CD8-positive, alpha-beta memory T cell (primary cell): ENCODE data around the gene MIER2. TPM values are rescaled to one million over a fixed set of nuclear protein-coding genes. Genes with fewer than 3 reads are reported as not detected.

Source experiments
- CTCF ChIA-PET: fragments of 350-600 bp; sonication (Branson Sonifier 250); formaldehyde crosslinking; loops from one replicate; lab custom pipeline; 2021; ENCODE audit warnings: antibody characterized with exemption; lab: Charles Lee
- POLR2A ChIA-PET: fragments of 350-600 bp; sonication (Branson Sonifier 250); formaldehyde crosslinking; loops from one replicate; lab custom pipeline; 2021; ENCODE audit warnings: antibody characterized with exemption; lab: Charles Lee
- DNase-seq, 5 donors: peaks; one replicate each; pipeline versions ENCODE4 v3.0.0 to v3.0.0-alpha.2; 2020 to 2022; ENCODE audit warnings: mixed read lengths in 1 of 5
- H3K27ac ChIP-seq: one replicate; pipeline ENCODE4 v1.7.0; 2013; ENCODE audit warnings: low read depth, mild to moderate bottlenecking, low read length, moderate library complexity
- H3K27me3 ChIP-seq: 2 replicates; pipeline ENCODE4 v1.7.0; 2013; ENCODE audit warnings: low read length, mild to moderate bottlenecking; ENCODE audit not compliant: insufficient read depth, poor library complexity, severe bottlenecking
- H3K36me3 ChIP-seq: 2 replicates; pipeline ENCODE4 v1.7.0; 2013; ENCODE audit warnings: mild to moderate bottlenecking, low read length, moderate library complexity; ENCODE audit not compliant: insufficient read depth
- H3K4me1 ChIP-seq: 2 replicates; pipeline ENCODE4 v1.7.0; 2013; ENCODE audit warnings: mild to moderate bottlenecking, low read length, moderate library complexity; ENCODE audit not compliant: insufficient read depth
- H3K4me3 ChIP-seq: 2 replicates; pipeline ENCODE4 v1.7.0; 2013; ENCODE audit warnings: mild to moderate bottlenecking, low read length
- H3K9me3 ChIP-seq: 2 replicates; pipeline ENCODE4 v1.7.0; 2013; ENCODE audit warnings: mild to moderate bottlenecking, low read length
- H3K27ac Mint-ChIP-seq, 8 donors: one replicate each; pipeline ENCODE4 v1.8.0; 2020 to 2021; ENCODE audit warnings: mixed read lengths in 8 of 8, mild to moderate bottlenecking in 6 of 8, inconsistent platforms in 3 of 8, moderate library complexity in 3 of 8
- H3K27me3 Mint-ChIP-seq, 2 donors: one replicate each; pipeline ENCODE4 v1.8.0; 2020 to 2021; ENCODE audit warnings: mixed read lengths in 2 of 2, mild to moderate bottlenecking in 1 of 2, moderate library complexity in 1 of 2
- H3K36me3 Mint-ChIP-seq, 3 donors: one replicate each; pipeline ENCODE4 v1.8.0; 2020 to 2021; ENCODE audit warnings: mixed read lengths in 3 of 3, inconsistent platforms in 1 of 3, mild to moderate bottlenecking in 1 of 3
- H3K4me1 Mint-ChIP-seq, 3 donors: one replicate each; pipeline ENCODE4 v1.8.0; 2020 to 2021; ENCODE audit warnings: mixed read lengths in 3 of 3, inconsistent platforms in 1 of 3, mild to moderate bottlenecking in 1 of 3
- H3K4me3 Mint-ChIP-seq, 7 donors: one replicate each; pipeline ENCODE4 v1.8.0; 2020 to 2021; ENCODE audit warnings: mixed read lengths in 7 of 7, mild to moderate bottlenecking in 6 of 7, moderate library complexity in 4 of 7, inconsistent platforms in 2 of 7
- H3K9me3 Mint-ChIP-seq, 5 donors: one replicate each; pipeline ENCODE4 v1.8.0; 2020 to 2022; ENCODE audit warnings: mixed read lengths in 5 of 5, mild to moderate bottlenecking in 3 of 5, moderate library complexity in 2 of 5, inconsistent platforms in 1 of 5
- polyA plus RNA-seq: library from polyadenylated mRNA; unstranded; fragments of 300-500 nt; fragmentation: Illumina TruSeq; gene quantifications from one replicate; pipeline ENCODE4 v1.2.3, GENCODE V29; 2021
- total RNA-seq, 2 experiments: library from RNA; stranded (reverse); gene quantifications; one replicate each; pipeline ENCODE4 v1.2.3, GENCODE V29; 2021

MIER2 gene
- total and polyA plus RNA-seq, 3 experiments from 2014 or later = 4.9 to 20.9 (median 20.9) TPM

DNA sequence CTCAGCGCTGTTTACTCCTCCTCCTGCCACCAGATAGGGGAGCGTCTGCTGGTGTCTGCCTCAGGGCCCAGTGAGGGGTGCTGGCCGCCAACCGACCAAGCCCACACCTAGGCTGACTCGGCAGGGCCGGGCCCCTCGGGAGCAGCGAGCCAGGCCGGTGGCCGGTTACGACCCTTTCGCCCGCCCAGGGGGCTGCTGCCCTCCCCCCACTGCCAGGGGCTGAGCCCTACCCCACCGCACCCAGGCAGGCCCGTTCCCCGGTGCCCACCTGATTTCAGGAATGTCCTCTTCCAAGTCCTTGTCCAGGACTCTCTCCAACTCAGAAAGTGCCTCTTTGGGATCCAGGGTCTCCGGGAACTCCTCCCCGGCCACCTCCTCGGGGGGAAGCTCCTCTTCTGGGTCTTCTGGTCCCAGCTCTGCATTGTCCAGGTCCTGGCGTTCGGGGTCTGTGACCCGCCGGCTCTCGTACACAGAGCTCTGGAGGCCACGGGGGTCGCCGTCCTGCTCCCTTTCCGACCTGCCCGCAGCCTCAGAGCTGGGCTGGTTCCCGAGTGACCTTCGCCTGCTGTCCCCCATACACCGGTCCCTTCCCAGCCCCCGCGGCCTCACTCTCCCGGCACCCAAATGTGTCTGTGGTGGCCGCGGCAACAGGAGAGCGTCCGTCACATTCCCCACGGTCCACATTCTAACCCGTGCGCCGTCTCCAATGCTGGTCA is 31.0 kb upstream of the MIER2 start:
- Histone ChIP-seq H3K4me3 (no peak overlapping the region), H3K36me3 (no peaks in the 10 kb centered on the region), H3K27ac (no peak overlapping the region), H3K4me1 (no peaks in the 10 kb centered on the region), H3K27me3 (peaks cover 3% of the 10 kb centered on the region), H3K9me3 (no peaks in the 10 kb centered on the region)
- no peaks in the 10 kb centered on the region for H3K9me3 Mint-ChIP-seq
- no peak for DNase-seq
- H3K4me3 Mint-ChIP-seq = no peak overlapping the region
- no peaks in the 10 kb centered on the region for H3K36me3 Mint-ChIP-seq
- no peak overlapping the region for H3K27ac Mint-ChIP-seq
- no peaks in the 10 kb centered on the region for H3K4me1 Mint-ChIP-seq
- CTCF ChIA-PET = no interaction called here
- peaks cover 10 to 38% of the 10 kb centered on the region in 2 donors for H3K27me3 Mint-ChIP-seq
- POLR2A ChIA-PET = no interaction called here

DNA sequence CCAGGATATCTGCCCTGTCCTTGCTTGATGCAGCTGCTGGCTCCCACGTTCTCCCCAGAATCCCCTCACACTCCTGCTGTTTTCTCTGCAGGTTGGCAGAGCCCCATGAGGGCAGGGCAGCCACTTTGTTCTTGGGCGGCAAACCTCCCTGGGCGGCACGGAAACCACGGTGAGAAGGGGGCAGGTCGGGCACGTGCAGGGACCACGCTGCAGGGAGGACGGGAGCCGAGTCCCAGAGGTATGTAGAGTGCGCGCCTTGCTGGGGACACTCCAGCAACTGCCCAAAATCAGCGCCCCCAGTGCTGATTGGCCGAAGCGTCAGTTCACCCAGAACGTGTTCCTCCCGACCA is 30.3 kb upstream of the MIER2 start:
- CTCF ChIA-PET = no interaction called here

DNA sequence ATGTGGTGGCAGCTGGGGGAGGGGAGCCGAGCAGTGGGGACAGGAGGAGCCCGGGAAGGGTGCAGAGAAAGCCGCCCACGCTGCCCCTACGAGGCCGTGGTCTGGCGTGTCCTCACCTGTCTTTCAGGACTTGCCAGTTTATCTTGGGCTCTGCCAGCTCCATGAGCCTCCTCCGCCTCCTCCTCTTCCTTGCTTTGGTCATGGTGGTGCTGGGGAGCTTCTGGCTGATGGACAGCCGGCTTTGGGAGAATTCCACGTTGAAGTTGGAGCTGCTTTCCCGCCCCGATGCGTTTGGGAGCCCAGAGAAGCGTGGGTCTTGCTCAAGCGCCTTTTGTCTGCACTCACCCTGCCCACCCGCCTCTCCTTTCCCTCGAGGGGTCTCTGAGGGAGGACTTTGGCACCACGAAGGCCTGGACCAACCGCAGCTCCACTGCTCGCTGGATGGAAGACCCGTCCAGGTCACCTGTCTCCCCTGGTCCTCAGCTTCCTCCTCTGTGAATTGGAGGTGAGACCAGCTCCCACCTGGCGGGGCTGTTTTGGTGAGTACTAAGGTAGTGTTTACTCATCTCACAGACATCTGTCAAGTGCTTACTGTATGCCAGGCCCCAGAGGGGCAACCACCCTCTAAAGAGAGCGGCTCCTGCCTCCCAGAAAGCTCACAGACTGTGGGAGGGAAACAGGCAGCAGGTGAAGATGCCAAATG is 29.7 kb upstream of the MIER2 start:
- no peaks in the 10 kb centered on the region for H3K36me3 Mint-ChIP-seq
- no peak overlapping the region for H3K4me3 Mint-ChIP-seq
- no peaks in the 10 kb centered on the region for H3K9me3 ChIP-seq
- no peaks in the 10 kb centered on the region for H3K4me1 Mint-ChIP-seq
- no peaks in the 10 kb centered on the region for H3K4me1 ChIP-seq
- H3K27me3 ChIP-seq = peaks cover 3% of the 10 kb centered on the region
- CTCF ChIA-PET = no interaction called here
- peaks cover 12 to 36% of the 10 kb centered on the region in 2 donors for H3K27me3 Mint-ChIP-seq
- H3K36me3 ChIP-seq = no peaks in the 10 kb centered on the region
- DNase-seq = no peak
- H3K4me3 ChIP-seq = no peak overlapping the region
- H3K27ac Mint-ChIP-seq = no peak overlapping the region
- no peaks in the 10 kb centered on the region for H3K9me3 Mint-ChIP-seq
- no peak overlapping the region for H3K27ac ChIP-seq
- POLR2A ChIA-PET = no interaction called here

More for the DNA sequence above, 30.3 kb upstream of the MIER2 start:
- no peaks in the 10 kb centered on the region for H3K36me3 Mint-ChIP-seq
- no peak overlapping the region for H3K27ac Mint-ChIP-seq
- no peaks in the 10 kb centered on the region for H3K9me3 Mint-ChIP-seq
- H3K4me3 Mint-ChIP-seq = no peak overlapping the region
- peaks cover 3% of the 10 kb centered on the region for H3K27me3 ChIP-seq
- no peaks in the 10 kb centered on the region for H3K36me3 ChIP-seq
- no peak for DNase-seq
- H3K27me3 Mint-ChIP-seq = peaks cover 10 to 36% of the 10 kb centered on the region in 2 donors
- no peak overlapping the region for H3K4me3 ChIP-seq
- POLR2A ChIA-PET = no interaction called here
- no peaks in the 10 kb centered on the region for H3K9me3 ChIP-seq
- H3K27ac ChIP-seq = no peak overlapping the region
- H3K4me1 ChIP-seq = no peaks in the 10 kb centered on the region
- no peaks in the 10 kb centered on the region for H3K4me1 Mint-ChIP-seq

DNA sequence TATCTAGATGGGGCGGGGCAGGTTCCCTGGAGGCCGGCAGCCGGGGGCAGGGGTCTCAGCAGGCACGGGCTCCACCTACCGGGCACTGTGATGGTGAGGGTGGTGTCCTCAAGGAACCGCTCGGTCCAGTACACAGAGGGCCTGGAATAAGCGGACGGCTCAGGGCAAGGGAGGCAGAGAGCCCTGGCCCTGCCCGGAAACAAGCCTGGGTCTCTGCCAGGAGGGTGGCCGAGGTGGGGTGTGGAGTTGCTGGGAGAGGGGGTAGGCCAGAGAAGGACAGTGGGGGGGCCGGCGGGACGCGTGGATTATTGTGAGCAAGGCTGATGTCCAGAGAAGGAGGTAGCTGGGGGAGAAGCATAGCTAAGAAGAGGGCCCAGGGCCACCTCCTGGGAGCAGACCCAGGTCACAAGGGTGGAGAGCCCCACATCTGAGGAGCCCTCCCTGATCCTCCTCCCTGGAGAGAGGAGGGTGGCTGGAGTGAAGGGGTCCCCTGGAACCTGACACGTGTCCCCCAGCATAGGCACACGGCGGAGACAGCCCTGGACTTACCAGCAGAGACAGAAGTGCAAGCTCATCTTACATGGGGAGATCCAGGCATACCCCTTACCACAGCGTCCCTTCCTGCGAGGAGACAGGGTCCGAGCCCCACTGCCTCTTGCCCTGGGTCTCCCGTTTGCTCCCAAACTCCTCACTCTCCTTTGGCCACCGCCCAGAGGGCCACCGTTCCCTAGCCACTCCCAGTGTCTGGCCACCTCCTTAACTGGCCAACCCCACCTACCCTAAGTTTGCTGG is 29.0 kb upstream of the MIER2 start:
- Mint-ChIP-seq H3K9me3 (no peaks in the 10 kb centered on the region), H3K4me1 (no peaks in the 10 kb centered on the region), H3K4me3 (no peak overlapping the region), H3K27me3 (peaks cover 14 to 42% of the 10 kb centered on the region in 2 donors), H3K27ac (no peak overlapping the region), H3K36me3 (no peaks in the 10 kb centered on the region)
- Histone ChIP-seq H3K27me3 (peaks cover 3% of the 10 kb centered on the region), H3K9me3 (no peaks in the 10 kb centered on the region), H3K4me1 (no peaks in the 10 kb centered on the region), H3K36me3 (no peaks in the 10 kb centered on the region), H3K27ac (no peak overlapping the region), H3K4me3 (no peak overlapping the region)
- no peak for DNase-seq
- ChIA-PET CTCF (no interaction called here), POLR2A (no interaction called here)

DNA sequence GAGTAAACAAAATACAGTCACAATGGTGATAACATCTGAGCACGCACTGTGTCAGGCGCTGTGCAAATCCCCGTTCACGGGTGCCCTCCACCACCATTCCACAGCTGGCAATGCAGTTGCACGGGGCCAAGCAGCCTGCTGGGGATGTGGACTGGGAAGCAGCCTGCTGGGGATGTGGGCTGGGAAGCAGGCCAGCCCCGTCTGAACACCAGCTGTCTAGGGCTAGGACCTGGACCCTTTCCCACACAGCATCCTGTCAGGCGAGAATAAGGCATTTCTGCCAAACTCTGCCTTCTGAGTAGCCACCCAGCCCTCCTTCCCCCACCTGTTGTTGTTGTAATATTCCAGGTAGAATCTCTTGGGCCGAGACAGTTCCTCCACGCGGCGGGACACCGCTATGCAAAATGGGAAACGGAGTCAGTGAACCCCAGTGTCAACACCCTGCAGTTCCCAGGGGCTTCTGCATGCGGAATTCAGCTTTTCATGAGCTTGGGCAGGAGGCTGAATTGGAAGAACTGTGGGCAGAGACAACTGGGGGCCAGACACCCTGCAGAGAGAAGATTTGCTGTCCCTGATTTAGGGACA is 27.8 kb upstream of the MIER2 start:
- Mint-ChIP-seq H3K27me3 (peaks cover 14 to 42% of the 10 kb centered on the region in 2 donors), H3K27ac (no peak overlapping the region), H3K36me3 (no peaks in the 10 kb centered on the region), H3K9me3 (no peaks in the 10 kb centered on the region), H3K4me1 (no peaks in the 10 kb centered on the region), H3K4me3 (no peak overlapping the region)
- DNase-seq = no peak
- no peak overlapping the region for H3K4me3 ChIP-seq
- ChIA-PET CTCF (no interaction called here), POLR2A (no interaction called here)
- peaks cover 3% of the 10 kb centered on the region for H3K27me3 ChIP-seq
- H3K4me1 ChIP-seq = no peaks in the 10 kb centered on the region
- no peaks in the 10 kb centered on the region for H3K36me3 ChIP-seq
- no peak overlapping the region for H3K27ac ChIP-seq
- no peaks in the 10 kb centered on the region for H3K9me3 ChIP-seq

DNA sequence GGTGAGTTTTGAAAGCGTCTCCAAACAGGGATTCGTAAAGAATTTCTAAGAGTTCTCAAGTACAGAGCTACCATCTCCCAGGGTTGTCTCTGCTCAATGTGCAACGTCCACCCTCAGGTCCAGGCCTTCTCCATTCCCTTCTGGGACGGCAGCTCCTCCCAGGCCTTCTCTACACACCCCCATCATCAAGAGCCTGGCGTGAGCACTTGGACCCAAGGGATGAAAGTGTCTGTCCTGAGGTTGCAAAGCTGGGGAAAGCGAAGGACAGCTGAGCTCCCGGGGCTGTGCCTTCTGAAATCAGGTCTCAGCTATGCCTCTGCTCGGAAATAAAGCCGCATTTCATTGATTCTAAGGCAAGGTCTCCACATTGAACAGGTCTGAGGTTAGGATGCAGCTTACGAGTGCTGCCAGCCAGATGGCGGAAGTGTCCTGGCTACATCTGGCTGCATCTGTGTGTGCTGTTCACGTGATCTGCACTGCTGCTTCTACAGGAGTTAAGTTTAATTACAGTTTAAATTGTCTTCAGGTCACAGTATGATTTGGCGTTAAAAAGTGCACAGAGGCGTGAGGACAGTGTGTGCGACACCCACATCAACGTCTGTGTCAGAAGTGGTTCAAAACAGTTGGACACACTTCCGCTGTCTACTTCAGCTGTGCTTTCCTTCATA is 27.0 kb upstream of the MIER2 start:
- no peak overlapping the region for H3K27ac ChIP-seq
- no peaks in the 10 kb centered on the region for H3K9me3 ChIP-seq
- no peaks in the 10 kb centered on the region for H3K36me3 ChIP-seq
- ChIA-PET CTCF (interaction anchor here (1.2 kb wide), 1 partner anchor 139 kb away, joined by 3 read pairs; no protein-coding TSS in a partner anchor), POLR2A (no interaction called here)
- no peaks in the 10 kb centered on the region for H3K36me3 Mint-ChIP-seq
- peaks cover 17 to 50% of the 10 kb centered on the region in 2 donors for H3K27me3 Mint-ChIP-seq
- DNase-seq = no peak
- no peaks in the 10 kb centered on the region for H3K4me1 ChIP-seq
- no peak overlapping the region for H3K4me3 Mint-ChIP-seq
- no peaks in the 10 kb centered on the region for H3K4me1 Mint-ChIP-seq
- no peak overlapping the region for H3K4me3 ChIP-seq
- H3K27me3 ChIP-seq = peaks cover 3% of the 10 kb centered on the region
- H3K9me3 Mint-ChIP-seq = no peaks in the 10 kb centered on the region
- H3K27ac Mint-ChIP-seq = peak overlapping the region in 1 of 8 donors; percentile 78

DNA sequence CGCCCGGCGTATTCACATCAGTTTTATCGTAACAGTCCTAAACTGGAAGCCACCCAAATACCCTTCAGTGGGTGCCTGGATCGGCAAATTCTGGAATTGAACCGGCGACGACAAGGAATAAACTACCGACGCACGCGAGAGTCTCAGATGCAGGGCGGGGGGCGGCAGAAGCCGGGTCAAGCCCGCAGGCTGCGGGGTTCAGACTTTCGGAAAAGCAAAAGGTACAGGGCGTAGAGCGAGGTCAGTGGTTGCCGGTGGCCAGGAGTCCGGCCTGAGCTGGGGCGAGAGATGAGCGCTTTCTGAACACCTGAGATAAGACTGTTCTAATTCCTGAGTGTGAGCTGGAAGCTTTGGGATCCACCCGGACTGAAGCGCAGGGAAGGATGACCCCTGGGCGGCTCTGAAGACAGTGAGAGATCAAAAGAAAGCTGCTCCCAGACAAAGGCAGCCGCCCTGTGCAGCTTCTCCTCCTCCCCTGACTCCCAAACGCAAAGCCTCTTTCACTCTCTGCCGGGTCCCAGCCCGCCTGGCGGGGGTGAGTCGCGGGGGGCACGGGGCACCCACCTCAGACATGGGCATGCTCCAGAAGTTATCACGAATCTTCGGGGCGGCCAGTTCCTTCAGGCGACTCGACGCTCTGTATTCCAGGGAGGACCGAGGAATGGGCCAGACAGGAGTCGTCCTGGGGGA is 26.2 kb upstream of the MIER2 start:
- Histone ChIP-seq H3K4me3 (no peak overlapping the region), H3K27me3 (peaks cover 3% of the 10 kb centered on the region), H3K9me3 (no peaks in the 10 kb centered on the region), H3K36me3 (no peaks in the 10 kb centered on the region), H3K27ac (no peak overlapping the region), H3K4me1 (no peaks in the 10 kb centered on the region)
- Mint-ChIP-seq H3K4me1 (no peaks in the 10 kb centered on the region), H3K4me3 (no peak overlapping the region), H3K36me3 (no peaks in the 10 kb centered on the region), H3K9me3 (no peaks in the 10 kb centered on the region), H3K27me3 (peaks cover 17 to 54% of the 10 kb centered on the region in 2 donors), H3K27ac (no peak overlapping the region)
- ChIA-PET CTCF (interaction anchor here (1.2 kb wide), 1 partner anchor 140 kb away, joined by 3 read pairs; no protein-coding TSS in a partner anchor), POLR2A (no interaction called here)
- DNase-seq = no peak
